Measurements from ENCODE around the gene ARID3A.
"Not testable (repeated sequence)": the region's sequence is repeated elsewhere in the genome, so short reads cannot be mapped to it uniquely, and the experiment has no call there.

Gene ARID3A, protein sequence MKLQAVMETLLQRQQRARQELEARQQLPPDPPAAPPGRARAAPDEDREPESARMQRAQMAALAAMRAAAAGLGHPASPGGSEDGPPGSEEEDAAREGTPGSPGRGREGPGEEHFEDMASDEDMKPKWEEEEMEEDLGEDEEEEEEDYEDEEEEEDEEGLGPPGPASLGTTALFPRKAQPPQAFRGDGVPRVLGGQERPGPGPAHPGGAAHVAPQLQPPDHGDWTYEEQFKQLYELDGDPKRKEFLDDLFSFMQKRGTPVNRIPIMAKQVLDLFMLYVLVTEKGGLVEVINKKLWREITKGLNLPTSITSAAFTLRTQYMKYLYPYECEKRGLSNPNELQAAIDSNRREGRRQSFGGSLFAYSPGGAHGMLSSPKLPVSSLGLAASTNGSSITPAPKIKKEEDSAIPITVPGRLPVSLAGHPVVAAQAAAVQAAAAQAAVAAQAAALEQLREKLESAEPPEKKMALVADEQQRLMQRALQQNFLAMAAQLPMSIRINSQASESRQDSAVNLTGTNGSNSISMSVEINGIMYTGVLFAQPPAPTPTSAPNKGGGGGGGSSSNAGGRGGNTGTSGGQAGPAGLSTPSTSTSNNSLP

DNA sequence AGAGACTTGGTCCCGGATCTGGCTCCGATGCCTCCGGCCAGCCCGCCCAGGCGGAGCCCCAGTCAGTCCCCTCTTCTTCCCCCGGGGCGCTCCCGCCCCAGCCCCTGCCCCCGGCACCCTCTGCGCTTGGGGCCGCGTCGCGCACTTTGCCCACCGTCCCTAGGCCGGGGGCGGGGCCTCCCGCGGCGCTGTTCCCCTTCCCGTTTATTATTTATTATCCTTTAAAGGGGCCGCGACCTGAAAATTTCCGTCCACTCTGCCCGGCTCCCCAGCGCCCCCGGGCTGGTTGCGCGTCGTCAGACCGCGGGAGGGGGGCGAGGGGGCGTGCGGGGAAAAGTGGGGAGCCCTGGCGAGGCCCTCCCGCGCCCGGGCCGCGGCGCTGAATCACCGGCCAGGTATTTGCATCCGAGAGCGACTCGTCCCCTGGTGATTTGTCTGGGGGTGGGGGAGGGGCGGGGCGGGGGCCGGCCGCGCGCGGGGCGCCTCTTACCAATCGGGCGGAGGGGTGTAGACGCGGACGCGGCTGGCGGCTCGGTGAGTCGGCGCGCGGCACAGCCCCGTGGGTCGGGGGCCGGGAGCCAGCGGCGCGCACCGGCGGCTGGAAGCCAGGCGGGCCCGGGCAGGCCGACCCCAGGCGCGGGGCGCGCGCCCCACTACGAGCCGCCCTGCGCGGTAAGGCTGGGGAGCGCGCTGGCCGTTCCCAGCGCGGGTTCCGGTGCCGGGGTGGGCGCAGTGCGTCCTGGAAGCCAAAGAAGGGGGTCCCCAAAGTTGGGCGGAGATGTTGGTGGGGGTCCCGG is at the start of gene ARID3A:
Gene ARID3A (plus strand): TSS at position 510 of the 797 bp plus-strand sequence. CDS start 3,494 bp downstream, outside the sequence.
- DNase-seq = peak; percentile 85

DNA sequence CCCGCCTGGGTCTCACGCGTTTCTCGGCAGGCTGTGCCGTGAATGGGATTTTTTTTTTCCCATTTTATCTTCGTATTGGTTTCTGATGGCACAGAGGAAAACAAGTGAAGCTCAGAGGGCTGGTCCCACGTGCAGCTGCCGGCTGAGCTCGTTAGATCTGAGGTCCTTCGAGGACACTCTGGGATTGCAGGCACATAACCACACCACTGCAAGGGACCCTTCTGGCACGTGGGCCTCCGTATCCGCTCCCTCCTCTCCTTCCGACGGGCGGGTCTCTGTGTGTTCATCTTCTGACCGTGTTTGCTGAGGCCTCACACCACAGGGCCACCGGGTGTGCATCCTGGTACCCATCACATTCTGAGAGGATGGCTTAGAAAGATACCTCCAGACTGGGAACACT is 49.7 kb upstream of the ARID3A start:
- no peak for DNase-seq

DNA sequence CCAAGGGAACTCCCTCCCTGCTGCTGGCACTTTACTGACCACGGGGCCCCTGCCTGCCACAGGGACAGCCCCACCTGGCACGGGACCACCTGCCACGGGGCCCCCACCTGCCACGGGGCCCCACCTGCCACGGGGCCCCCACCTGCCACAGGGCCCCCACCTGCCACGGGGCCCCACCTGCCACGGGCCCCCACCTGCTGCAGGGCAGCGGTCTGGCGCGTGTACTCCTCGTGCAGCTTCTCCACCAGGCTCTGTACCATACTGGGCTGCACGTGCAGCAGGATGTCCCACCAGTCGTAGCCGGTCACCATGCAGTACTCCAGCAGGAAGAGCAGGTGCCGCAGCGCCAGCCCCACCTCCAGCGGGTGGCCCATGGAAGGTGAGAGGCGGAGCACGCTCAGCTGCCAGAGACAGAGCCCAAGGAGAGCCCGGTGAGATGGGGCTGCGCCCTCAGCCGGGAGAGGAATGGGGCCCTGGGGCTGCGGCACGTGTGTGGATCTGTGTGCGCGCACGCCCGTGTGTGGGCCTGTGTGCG is 49.0 kb upstream of the ARID3A start:
- DNase-seq = no peak

DNA sequence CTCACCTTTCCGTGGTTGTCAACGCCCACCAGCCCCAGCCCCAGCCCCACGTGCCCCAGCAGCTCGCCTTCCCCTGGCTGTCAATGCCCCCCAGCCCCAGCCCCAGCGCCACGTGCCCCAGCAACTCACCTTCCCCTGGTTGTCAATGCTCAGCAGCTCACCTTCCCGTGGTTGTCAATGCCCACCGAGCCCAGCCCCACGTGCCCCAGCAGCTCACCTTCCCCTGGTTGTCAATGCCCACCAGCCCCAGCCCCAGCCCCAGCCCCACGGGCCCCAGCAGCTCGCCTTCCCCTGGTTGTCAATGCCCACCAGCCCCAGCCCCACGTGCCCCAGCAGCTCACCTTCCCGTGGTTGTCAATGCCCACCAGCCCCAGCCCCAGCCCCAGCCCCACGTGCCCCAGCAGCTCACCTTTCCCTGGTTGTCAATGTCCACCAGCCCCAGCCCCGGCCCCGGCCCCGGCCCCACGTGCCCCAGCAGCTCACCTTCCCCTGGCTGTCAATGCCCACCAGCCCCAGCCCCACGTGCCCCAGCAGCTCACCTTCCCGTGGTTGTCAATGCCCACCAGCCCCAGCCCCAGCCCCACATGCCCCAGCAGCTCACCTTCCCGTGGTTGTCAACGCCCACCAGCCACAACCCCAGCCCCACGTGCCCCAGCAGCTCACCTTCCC is 47.7 kb upstream of the ARID3A start:
- not testable (repeated sequence) for DNase-seq

DNA sequence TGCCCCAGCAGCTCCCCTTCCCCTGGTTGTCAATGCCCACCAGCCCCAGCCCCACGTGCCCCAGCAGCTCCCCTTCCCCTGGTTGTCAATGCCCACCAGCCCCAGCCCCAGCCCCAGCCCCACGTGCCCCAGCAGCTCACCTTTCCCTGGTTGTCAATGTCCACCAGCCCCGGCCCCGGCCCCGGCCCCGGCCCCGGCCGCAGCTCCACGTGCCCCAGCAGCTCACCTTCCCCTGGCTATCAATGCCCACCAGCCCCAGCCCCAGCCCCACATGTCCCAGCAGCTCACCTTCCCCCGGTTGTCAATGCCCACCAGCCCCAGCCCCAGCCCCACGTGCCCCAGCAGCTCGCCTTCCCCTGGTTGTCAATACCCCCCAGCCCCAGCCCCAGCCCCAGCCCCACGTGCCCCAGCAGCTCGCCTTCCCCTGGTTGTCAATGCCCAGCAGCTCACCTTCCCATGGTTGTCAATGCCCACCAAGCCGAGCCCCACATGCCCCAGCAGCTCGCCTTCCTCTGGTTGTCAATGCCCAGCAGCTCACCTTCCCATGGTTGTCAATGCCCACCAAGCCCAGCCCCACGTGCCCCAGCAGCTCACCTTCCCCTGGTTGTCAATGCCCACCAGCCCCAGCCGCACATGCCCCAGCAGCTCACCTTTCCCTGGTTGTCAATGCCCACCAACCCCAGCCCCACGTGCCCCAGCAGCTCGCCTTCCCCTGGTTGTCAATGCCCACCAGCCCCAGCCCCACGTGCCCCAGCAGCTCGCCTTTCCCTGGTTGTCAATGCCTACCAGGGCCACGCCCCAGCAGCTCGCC is 46.9 kb upstream of the ARID3A start:
- DNase-seq = not testable (repeated sequence)

DNA sequence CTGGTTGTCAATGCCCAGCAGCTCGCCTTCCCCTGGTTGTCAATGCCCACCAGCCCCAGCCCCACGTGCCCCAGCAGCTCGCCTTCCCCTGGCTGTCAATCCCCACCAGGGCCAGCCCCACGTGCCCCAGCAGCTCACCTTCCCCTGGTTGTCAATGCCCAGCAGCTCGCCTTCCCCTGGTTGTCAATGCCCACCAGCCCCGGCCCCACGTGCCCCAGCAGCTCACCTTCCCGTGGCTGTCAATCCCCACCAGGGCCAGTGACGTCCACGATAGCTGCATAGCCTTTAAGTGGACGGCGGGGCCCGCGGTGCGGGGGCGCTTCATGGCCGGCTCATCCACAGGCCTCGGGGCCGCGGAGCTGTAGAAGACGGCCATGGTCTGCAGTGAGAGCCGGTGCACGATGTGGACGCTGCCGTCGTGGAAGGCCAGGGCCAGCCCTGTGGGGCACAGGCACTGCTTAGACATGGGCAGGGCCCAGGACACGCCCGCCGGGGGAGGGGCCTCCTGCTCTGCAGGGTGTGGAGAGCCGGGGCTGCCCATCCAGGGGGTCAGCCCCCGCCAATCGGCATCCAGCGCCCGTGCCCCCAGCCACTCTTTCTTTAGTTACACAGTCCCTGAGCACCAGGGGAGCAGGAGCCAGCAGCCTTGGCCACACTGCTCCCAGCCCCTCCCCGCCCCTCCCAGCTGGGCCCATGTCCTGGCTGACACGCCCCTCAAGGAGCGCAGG is 46.0 kb upstream of the ARID3A start:
- DNase-seq = no peak

DNA sequence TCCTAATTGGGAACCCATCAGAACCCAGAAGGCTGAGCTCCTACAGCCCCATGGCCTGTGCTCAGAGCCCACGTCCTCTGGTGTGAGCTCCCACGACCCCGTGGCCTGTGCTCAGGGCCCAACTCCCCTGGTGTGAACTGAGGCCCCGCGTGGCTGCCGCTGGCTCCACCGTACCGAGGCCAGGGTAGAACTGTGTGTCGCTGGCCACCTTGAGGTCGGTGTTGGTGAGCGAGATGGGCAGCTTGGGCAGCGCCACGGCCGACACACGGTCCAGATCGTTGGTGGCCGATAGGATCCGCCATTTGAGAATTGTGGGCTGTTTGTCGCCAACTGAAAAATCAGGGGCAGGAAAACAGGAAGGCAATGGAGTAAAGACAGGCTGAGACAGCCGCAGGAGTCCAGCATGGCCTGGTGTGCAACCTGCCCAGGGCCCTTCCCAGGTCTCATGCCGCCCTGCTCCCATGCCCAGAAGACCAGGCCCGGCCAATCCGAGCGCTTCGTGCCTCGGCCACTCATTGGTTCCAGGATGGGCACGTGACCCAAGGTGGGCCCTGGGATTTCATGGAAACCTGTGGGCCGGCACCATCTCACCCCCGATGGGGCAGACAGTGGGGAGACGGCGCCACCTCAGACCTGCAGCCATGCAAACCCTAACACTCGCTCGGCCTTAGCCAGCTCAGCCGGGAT is 44.3 kb upstream of the ARID3A start:
- DNase-seq = no peak

DNA sequence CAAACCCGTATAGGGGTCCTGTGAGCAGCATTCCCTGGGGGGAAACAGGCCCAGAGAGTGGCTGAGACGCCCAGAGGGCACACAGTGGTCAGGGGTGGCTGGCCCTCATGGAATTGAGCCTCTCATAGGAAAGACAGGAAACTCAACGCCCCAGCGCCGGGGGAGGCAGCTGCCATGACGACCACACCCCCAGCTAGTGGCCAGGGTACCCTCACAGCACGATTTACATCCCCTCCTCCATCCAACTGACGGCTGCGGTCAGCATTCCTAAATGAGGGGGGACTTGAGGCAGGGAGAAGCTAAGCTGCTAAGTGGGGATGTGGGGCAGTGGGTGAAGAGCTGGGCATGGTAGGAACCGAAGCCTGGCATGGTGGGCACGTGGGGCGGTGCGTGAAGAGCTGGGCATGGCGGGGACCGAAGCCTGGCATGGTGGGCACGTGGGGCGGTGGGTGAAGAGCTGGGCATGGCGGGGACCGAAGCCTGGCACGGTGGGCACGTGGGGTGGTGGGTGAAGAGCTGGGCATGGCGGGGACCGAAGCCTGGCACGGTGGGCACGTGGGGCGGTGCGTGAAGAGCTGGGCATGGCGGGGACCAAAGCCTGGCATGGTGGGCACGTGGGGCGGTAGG is 42.9 kb upstream of the ARID3A start:
- DNase-seq = no peak

DNA sequence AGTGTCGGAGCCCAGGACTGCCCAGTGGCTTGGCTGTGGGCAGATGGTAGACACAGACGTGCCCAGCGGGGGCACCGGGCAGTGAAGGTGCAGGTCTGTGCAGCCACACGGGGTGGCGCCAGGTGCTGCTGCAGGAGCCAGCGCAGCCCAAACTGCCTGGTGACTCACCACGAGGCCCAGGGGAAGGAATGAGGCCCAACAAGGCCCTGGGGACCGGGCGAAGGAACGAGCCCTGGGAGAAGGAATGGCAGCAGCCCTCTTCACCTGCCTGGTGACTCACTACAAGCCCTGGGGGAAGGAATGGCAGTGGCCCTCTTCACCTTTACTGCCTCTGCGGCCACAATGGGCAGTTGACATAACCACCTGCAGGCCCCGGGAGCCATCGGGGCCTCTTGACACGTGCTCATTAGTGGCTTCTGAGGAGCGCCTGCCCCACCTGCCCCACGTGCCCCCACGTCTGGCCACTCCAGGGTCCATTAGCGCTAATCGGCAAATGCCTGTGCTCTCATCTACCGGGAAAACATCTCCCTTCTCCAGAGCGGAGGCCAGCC is 42.1 kb upstream of the ARID3A start:
- peak; percentile 11 for DNase-seq

DNA sequence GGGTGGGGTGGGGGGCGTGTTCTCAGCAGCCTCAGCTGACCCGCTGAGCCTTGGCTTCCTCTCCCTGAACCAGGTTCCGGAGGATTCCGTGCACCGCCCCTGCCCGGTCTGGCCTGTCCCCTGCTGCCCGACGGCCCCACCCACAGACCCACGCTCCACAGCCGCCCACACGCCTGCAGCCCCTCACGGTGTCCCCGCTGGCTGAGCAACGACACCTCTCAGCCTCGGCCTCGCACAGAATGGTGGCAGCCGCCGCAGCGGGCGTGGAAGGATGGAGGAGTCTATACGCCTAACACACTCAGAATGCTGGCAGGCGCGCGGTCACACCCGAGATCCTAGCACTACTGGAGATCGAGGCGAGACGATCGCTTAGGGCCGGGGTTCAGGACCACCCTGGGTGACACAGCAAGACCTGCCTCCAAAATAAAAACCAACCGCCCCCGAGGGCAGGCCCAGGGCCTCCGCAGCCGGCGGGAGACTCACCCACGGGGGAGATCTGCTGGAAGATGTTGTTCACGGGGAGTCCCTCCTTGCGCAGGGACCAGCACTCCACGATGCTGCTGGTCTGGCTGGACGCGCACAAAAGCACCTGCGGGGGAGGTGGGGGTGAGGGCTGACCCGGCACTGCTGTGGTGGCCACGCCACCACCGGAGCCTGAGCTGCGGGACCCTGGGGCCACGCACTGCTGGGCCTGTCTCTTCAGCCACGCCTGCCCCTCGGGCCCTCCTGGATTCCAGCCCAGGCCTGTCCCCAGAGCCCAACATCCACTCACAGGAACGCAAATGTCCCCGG is 41.2 kb upstream of the ARID3A start:
- DNase-seq = no peak

DNA sequence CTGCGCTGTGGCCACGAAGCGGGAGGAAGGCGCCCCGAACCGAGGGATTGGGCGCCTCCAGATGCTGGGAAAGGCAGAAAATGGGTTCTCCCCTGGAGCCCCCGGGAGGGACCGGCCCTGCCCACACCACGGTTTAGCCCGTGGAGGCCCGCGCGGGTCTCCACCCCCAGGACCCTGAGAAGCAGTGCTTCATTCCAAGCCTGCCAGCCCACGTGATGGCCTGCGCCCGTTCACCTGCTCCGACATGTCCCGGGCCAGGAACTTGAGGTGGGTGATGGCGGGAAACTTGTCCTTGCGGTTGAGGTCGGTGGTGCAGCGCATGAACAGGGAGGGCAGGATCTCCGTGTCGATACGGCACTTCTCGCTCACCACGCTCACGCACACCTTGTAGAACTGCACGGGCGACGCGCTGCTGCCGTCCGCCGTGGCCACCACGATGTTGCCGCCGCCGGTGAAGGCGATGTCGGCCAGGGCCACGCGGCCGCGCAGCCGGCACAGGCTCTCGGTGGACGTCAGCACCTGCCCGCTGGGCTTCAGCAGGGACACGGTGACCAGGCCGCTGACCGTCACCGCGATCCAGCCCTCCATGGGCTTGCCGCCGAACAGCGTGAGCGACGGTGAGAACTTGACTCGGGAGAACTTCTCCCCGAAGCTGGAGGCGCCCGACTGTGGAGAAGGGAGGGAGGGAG is 40.2 kb upstream of the ARID3A start:
- DNase-seq = no peak

DNA sequence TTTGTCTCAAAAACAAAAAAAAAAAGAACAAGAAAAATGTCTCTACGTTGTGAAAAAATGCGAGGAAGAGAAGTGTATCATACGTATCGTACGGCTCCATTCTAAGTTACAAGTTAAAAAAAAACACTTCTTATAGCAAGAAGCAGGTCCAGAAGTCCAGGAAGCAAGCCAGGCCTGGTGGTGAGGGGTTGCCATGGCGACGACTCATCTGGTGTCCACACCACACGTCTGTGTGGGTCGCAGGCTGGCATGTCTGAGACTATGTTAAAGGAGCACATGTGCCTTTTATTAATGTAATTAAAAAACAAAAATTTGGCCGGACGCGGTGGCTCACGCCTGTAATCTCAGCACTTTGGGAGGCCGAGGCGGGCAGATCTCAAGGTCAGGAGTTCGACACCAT is 38.8 kb upstream of the ARID3A start:
- DNase-seq = no peak

DNA sequence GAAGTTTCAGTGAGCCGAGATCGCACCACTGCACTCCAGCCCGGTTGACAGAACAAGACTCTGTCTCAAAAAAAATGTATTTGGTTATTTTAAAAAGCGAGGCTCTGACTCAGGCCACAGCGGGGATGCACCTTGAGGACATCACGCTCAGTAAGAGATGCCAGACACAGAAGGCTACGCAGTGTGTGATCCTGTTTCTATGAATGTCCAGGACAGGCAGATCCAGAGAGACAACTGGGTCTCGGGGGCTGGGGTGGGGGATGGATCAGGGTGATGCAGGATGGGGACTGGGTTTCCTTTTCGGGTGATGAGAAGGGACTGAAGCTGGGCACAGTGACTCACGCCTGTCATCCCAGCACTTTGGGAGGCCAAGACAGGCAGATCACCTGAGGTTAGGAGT is 38.2 kb upstream of the ARID3A start:
- DNase-seq = no peak

DNA sequence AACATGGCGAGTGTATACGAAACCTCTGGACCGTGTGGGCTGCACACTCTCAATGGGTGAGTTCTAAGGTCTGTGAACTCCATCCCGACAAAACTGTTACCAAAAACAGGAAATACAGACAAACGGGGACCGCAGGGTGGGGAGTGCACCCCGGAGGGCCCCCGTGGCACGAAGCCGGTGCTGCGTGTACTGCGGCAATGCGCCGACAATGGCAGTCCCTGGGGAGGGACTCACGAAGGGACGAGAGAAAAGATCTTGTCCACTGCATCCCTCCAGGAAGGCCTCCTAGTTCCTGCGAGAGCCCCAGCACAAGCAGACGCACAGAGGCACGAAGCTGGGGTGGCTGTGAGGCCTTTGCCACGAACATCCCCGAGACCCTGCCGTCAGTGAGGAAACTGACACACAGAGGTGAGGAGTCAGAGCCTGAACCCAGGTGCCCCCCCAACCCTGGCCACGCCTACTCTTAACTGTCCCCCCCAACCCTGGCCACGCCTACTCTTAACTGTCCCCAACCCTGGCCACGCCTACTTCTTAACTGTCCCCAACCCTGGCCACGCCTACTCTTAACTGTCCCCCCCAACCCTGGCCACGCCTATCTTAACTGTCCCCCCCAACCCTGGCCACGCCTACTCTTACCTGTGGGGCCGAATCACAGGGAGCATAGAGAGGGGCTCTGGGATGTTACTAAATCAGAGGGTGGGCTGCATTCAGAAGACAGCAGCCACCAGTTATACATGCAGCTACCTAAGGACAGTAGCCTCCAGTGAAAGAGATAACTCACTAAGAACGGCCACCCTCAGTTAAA is 37.1 kb upstream of the ARID3A start:
- peak; percentile 22 for DNase-seq

DNA sequence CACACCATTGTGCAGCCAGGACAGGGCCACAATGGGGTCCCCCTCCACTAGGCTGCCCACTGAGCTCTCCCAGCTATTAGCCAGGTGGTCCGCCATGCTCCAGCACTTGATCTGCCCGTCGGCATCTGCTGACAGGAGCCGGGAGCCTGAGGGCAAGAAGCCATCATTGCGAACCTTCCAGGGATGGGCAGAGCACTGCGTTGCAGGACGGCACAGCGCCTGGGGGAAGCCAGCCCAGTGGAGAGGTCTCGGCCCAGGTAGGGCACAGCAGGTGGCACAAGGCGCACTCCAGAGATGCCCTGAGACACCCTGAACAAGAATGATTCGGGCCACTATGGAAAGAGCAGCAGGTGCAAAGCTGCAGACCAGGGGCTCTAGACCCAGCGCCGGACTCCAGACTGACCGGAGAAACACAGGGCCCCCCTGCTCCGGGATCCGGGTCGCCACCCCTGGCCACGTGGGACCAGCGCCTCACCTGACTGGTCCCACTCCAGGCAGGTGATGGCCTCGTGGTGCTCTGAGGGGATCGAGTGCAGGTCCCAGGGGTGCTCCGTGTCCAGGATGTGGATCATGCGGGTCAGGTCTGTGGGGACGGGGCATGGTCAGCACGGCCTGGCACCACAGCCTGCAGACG is 36.1 kb upstream of the ARID3A start:
- no peak for DNase-seq

DNA sequence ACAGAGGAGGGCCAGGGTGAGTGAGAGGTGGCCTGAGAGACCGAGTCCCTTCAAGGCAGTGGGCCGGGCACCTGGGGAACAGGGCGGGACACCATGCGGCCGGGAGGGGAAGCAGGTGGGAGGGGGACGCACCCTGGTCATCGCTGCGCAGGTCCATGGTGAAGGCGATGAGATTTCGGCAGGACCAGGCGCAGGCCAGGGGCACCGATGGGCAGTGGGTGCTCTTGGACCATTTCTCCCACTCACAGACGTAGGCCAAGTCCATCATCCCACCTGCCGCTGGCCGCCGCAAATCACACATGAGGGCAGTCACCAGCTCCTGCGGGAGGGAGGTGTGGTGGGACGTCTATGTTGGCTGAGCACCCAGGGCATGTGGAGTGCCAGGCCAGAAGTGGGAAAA is 35.0 kb upstream of the ARID3A start:
- DNase-seq = no peak

Data from CD4-positive, alpha-beta T cell treated with Interleukin-17A for 4 hours (primary cell).